OCI-LY3 (cell line): ENCODE results near the gene CD28.

ENCODE experiments used
- EZH2phosphoT487 ChIP-seq: fragments of 200-600 bp; shearing (Covaris generic); IDR thresholded peaks from 2 replicates; pipeline ENCODE4 v1.6.1; 2018; ENCODE audit warnings: antibody characterized with exemption, mixed run types, low read depth
- TF ChIP-seq, protein P1 (sequence below): fragments of 200-600, 300-600 bp; sonication (generic); IDR thresholded peaks from 2 replicates; pipeline ENCODE4 v1.5.1; 2014; ENCODE audit warnings: antibody characterized with exemption, low read length, low read depth

DNA sequence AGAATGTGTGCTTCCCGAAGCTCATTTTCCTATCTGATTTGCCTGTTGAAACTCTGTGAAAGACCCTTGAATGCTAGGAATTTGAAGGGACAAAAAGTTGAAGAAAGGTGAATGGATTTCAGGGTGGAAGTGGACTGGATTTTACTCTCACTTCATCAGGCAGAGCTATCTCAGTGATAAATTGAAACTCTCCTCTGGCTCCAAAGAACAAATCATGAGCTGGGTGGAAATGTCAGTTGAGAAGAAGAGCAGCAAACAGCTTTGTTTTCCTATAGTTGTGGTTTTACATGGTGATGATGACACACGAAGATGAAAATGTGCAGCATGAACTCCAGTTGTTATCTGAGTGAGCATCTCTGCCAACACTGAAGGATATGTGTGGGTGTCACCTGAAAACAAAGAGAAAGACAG, 34.4 kb downstream of the CD28 start:
- TF ChIP-seq, protein P1, sequence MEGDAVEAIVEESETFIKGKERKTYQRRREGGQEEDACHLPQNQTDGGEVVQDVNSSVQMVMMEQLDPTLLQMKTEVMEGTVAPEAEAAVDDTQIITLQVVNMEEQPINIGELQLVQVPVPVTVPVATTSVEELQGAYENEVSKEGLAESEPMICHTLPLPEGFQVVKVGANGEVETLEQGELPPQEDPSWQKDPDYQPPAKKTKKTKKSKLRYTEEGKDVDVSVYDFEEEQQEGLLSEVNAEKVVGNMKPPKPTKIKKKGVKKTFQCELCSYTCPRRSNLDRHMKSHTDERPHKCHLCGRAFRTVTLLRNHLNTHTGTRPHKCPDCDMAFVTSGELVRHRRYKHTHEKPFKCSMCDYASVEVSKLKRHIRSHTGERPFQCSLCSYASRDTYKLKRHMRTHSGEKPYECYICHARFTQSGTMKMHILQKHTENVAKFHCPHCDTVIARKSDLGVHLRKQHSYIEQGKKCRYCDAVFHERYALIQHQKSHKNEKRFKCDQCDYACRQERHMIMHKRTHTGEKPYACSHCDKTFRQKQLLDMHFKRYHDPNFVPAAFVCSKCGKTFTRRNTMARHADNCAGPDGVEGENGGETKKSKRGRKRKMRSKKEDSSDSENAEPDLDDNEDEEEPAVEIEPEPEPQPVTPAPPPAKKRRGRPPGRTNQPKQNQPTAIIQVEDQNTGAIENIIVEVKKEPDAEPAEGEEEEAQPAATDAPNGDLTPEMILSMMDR, result no peak
- TF ChIP-seq EZH2phosphoT487, result no peak
